IMR-90 (cell line): ENCODE data around the gene SNAP29. TPM values are rescaled to one million over a fixed set of nuclear protein-coding genes. Genes with fewer than 3 reads are reported as not detected.

Experiments used
- ATAC-seq: fragments of 200-7000 bp; cut with Tn5 transposase; 2 replicates; pipeline ENCODE4 v1.9.1; 2020; ENCODE audit warnings: low read depth, mild to moderate bottlenecking, moderate library complexity
- BruUV-seq: library from RNA; stranded (reverse); fragments of 400-500 nt; replicated peaks from 2 replicates; lab custom pipeline; 2021; lab: Mats Ljungman, UMichigan
- CTCF ChIA-PET: fragments of 300-600 bp; formaldehyde crosslinking; extraction: SDS; loops from one replicate; lab custom pipeline; 2021; ENCODE audit warnings: antibody characterized with exemption; lab: Yijun Ruan, JAX
- POLR2A ChIA-PET: fragments of 300-600 bp; sonication (Branson Sonifier 250); formaldehyde crosslinking; loops from one replicate; lab custom pipeline; 2022; ENCODE audit warnings: antibody characterized with exemption; ENCODE audit not compliant: unreplicated experiment; lab: Charles Lee
- DNase-seq: peaks from one replicate; pipeline ENCODE4 v3.0.0; 2013
- H2AFZ ChIP-seq: replicated peaks from 2 replicates; pipeline ENCODE3; 2013; ENCODE audit warnings: low read length, mild to moderate bottlenecking; ENCODE audit not compliant: poor library complexity
- H2AK5ac ChIP-seq: 2 replicates; pipeline ENCODE4 v1.6.1; 2013; ENCODE audit warnings: low read depth, low read length, inconsistent platforms
- H2AK9ac ChIP-seq: replicated peaks from 2 replicates; pipeline ENCODE3; 2013; ENCODE audit warnings: mild to moderate bottlenecking, low read depth, low read length, moderate library complexity; ENCODE audit not compliant: poor library complexity
- H2BK120ac ChIP-seq: 2 replicates; pipeline ENCODE4 v1.6.1; 2013; ENCODE audit warnings: low read depth, low read length, inconsistent platforms
- H2BK15ac ChIP-seq: 3 replicates; pipeline ENCODE4 v1.6.1; 2013; ENCODE audit warnings: low read depth, low read length, inconsistent platforms
- H2BK20ac ChIP-seq: 2 replicates; pipeline ENCODE4 v1.6.1; 2013; ENCODE audit warnings: low read depth, mild to moderate bottlenecking, inconsistent platforms, low read length, moderate library complexity
- H2BK5ac ChIP-seq: 2 replicates; pipeline ENCODE4 v1.6.1; 2013; ENCODE audit warnings: mild to moderate bottlenecking, low read depth, low read length, inconsistent platforms; ENCODE audit not compliant: poor library complexity, severe bottlenecking
- H3K14ac ChIP-seq: replicated peaks from 2 replicates; pipeline ENCODE4 v1.6.1; 2013; ENCODE audit warnings: low read depth, low read length, inconsistent platforms
- H3K18ac ChIP-seq: 2 replicates; pipeline ENCODE4 v1.6.1; 2013; ENCODE audit warnings: low read depth, low read length, control low read depth
- H3K23ac ChIP-seq: 2 replicates; pipeline ENCODE4 v1.6.1; 2013; ENCODE audit warnings: low read depth, low read length, inconsistent platforms
- H3K27ac ChIP-seq: 2 replicates; pipeline ENCODE4 v1.5.1; 2013; ENCODE audit warnings: mild to moderate bottlenecking, control low read depth, low read length; ENCODE audit not compliant: insufficient read depth
- H3K27me3 ChIP-seq: 2 replicates; pipeline ENCODE4 v1.6.1; 2013; ENCODE audit warnings: low read length; ENCODE audit not compliant: control insufficient read depth, insufficient read depth
- H3K36me3 ChIP-seq: 2 replicates; pipeline ENCODE4 v1.6.1; 2013; ENCODE audit warnings: low read length, mixed read lengths; ENCODE audit not compliant: control insufficient read depth, insufficient read depth
- H3K4ac ChIP-seq: 2 replicates; pipeline ENCODE4 v1.6.1; 2013; ENCODE audit warnings: low read depth, low read length, inconsistent platforms
- H3K4me1 ChIP-seq: 2 replicates; pipeline ENCODE4 v1.6.1; 2013; ENCODE audit warnings: low read length, mixed read lengths; ENCODE audit not compliant: control insufficient read depth, insufficient read depth
- H3K4me2 ChIP-seq: 2 replicates; pipeline ENCODE4 v1.6.1; 2013; ENCODE audit warnings: low read depth, mild to moderate bottlenecking, control low read depth, low read length, moderate library complexity
- H3K4me3 ChIP-seq: 2 replicates; pipeline ENCODE4 v1.5.1; 2013; ENCODE audit warnings: low read depth, mild to moderate bottlenecking, control low read depth, low read length, moderate library complexity; ENCODE audit not compliant: insufficient read depth
- H3K56ac ChIP-seq: 2 replicates; pipeline ENCODE4 v1.6.1; 2013; ENCODE audit warnings: low read length, inconsistent platforms; ENCODE audit not compliant: insufficient read depth; ENCODE audit errors: extremely low read depth
- H3K79me1 ChIP-seq, 2 experiments: 2 replicates each; pipeline ENCODE4 v1.6.1; 2013; ENCODE audit warnings: low read length in 2 of 2, inconsistent platforms in 1 of 2, low read depth in 1 of 2
- H3K9ac ChIP-seq: 2 replicates; pipeline ENCODE4 v1.6.1; 2013; ENCODE audit warnings: low read depth, low read length, control low read depth
- H3K9me1 ChIP-seq: 2 replicates; pipeline ENCODE4 v1.6.1; 2013; ENCODE audit warnings: low read length, inconsistent platforms; ENCODE audit not compliant: insufficient read depth
- H3K9me3 ChIP-seq: 2 replicates; pipeline ENCODE4 v1.6.1; 2013; ENCODE audit warnings: low read length; ENCODE audit not compliant: control insufficient read depth, insufficient read depth
- H4K20me1 ChIP-seq: 2 replicates; pipeline ENCODE4 v1.6.1; 2013; ENCODE audit warnings: low read length, inconsistent platforms; ENCODE audit not compliant: insufficient read depth
- H4K5ac ChIP-seq: 2 replicates; pipeline ENCODE4 v1.6.1; 2013; ENCODE audit warnings: mild to moderate bottlenecking, low read depth, low read length, control low read depth
- H4K8ac ChIP-seq, 2 experiments: 2 replicates each; pipeline ENCODE4 v1.6.1; 2013; ENCODE audit warnings: low read depth in 2 of 2, low read length in 2 of 2, control low read depth in 1 of 2, inconsistent platforms in 1 of 2
- H4K91ac ChIP-seq: 2 replicates; pipeline ENCODE4 v1.6.1; 2013; ENCODE audit warnings: low read depth, low read length, inconsistent platforms; ENCODE audit not compliant: insufficient read depth
- BHLHE40 ChIP-seq: fragments of 150-350 bp; IDR thresholded peaks from 2 replicates; pipeline ENCODE4 v1.6.1; 2016; ENCODE audit warnings: mild to moderate bottlenecking, low read depth, low read length
- CEBPB ChIP-seq: IDR thresholded peaks from 2 replicates; pipeline ENCODE4 v1.6.1; 2012; ENCODE audit warnings: low read depth, low read length, improper control_type of control experiment
- FOS ChIP-seq: fragments of 150-350 bp; IDR thresholded peaks from 2 replicates; pipeline ENCODE4 v1.6.1; 2016; ENCODE audit warnings: low read depth, low read length
- MAZ ChIP-seq: IDR thresholded peaks from 2 replicates; pipeline ENCODE4 v1.6.1; 2012; ENCODE audit warnings: low read depth, mild to moderate bottlenecking, low read length, improper control_type of control experiment, moderate library complexity, borderline replicate concordance
- NFE2L2 ChIP-seq: fragments of 150-350 bp; IDR thresholded peaks from 2 replicates; pipeline ENCODE4 v1.6.1; 2016; ENCODE audit warnings: low read depth, mild to moderate bottlenecking, low read length
- POLR2A ChIP-seq: IDR thresholded peaks from 2 replicates; pipeline ENCODE4 v1.6.1; 2012; ENCODE audit warnings: mild to moderate bottlenecking, low read depth, low read length
- RAD21 ChIP-seq: IDR thresholded peaks from 2 replicates; pipeline ENCODE4 v1.6.1; 2012; ENCODE audit warnings: low read length, improper control_type of control experiment
- RCOR1 ChIP-seq: IDR thresholded peaks from 2 replicates; pipeline ENCODE4 v1.6.1; 2012; ENCODE audit warnings: mild to moderate bottlenecking, low read length, improper control_type of control experiment; ENCODE audit not compliant: insufficient replicate concordance
- RFX5 ChIP-seq: IDR thresholded peaks from 2 replicates; pipeline ENCODE4 v1.8.0; 2012; ENCODE audit warnings: low read depth, mild to moderate bottlenecking, low read length, moderate library complexity
- SMC3 ChIP-seq: fragments of 150-350 bp; IDR thresholded peaks from 2 replicates; pipeline ENCODE4 v1.6.1; 2016; ENCODE audit warnings: low read depth, mild to moderate bottlenecking, antibody characterized with exemption, low read length, moderate library complexity
- WGBS, 2 experiments: methylation state at CpG; one replicate each; pipeline versions ENCODE4 v1.1.5 to v1.1.7; 2013; ENCODE audit warnings: missing lambda C conversion rate in 2 of 2; ENCODE audit not compliant: insufficient read length in 1 of 2; ENCODE audit errors: extremely low coverage in 2 of 2; 5-methylcytosine and 5-hydroxymethylcytosine counted together
- dilution Hi-C: fragments of 300-500 bp; cut with HindIII; formaldehyde crosslinking; loops from one replicate; pipeline ENCODE4 v1.14.3; 2018; ENCODE audit warnings: low sequenced_read_pairs; ENCODE audit not compliant: unreplicated experiment
- in situ Hi-C: fragments of 300-500 bp; cut with MboI; formaldehyde crosslinking; loops from 3 replicates; pipeline ENCODE4 v1.14.3; 2019; ENCODE audit warnings: low sequenced_read_pairs, inconsistent platforms, mixed read lengths
- intact Hi-C: fragments of 100-400 bp; cut with micrococcal nuclease; formaldehyde crosslinking; loops from 2 replicates; pipeline ENCODE4 v1.10.0; 2022
- polyA plus RNA-seq, 3 experiments: library from polyadenylated mRNA; depleted of rRNA; stranded (reverse); fragments of >200 nt; gene quantifications; 2 replicates each; pipeline ENCODE4 v1.2.3, GENCODE V29; 2012; ENCODE audit warnings: low replicate concordance in 1 of 3
- total RNA-seq: library from RNA; depleted of rRNA; stranded (reverse); fragments of >200 nt; gene quantifications from 2 replicates; pipeline ENCODE4 v1.2.3, GENCODE V29; 2012
- TF ChIP-seq, protein P1 (sequence below): conservative IDR thresholded peaks from 2 replicates; pipeline ENCODE4 v1.5.1; 2012; ENCODE audit warnings: mild to moderate bottlenecking, low read depth, low read length, improper control_type of control experiment
- TF ChIP-seq, protein P2 (sequence below): fragments of 150-350 bp; IDR thresholded peaks from 2 replicates; pipeline ENCODE4 v1.6.1; 2016; ENCODE audit warnings: low read depth, mild to moderate bottlenecking, low read length, moderate library complexity, borderline replicate concordance
- TF ChIP-seq, protein P3 (sequence below): fragments of 150-350 bp; IDR thresholded peaks from 2 replicates; pipeline ENCODE4 v1.6.1; 2017; ENCODE audit warnings: mild to moderate bottlenecking, antibody characterized with exemption, low read length, low read depth

SNAP29 gene
- total and polyA plus RNA-seq, 2 of the 4 experiments (the other 2 are of a cell fraction), result 10.6 to 29.5 TPM

DNA sequence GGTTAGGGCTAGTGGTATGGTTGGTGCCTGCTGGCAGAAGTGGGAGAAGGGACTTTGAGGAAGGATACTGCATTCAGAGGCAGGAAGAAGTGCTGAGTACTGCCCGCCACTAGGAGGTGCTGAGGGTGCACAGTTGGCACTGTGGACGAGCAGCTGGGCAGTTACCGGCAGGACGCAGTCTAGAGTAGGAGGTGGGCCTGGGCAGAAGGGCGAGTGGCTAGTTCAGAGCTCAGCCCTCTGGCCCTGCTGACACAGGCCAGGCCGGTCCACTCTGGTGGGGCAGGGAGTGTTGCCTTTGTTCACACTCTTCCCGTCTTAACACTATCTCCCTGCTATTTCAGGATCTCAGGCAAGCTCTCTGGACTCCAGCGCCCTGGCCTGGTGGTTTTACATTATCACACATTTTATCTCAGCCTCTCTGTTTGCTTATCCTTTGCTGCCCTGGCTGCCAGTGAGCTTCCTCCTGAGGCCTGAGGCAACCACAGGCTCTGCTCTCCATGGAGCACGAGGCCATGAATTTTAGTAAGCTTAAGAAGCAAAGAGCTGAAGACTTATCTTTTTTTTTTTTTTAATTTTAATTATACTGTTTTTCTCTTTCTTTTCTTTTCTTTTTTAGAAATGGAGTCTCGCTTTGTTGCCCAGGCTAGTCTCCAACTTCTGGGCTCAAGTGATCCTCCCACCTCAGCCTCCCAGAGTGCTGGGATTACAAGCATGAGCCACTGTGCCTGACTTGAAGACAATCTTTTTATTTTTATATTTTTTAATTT, 26.9 kb downstream of the SNAP29 start:
- H2AFZ ChIP-seq, result peak overlapping the region; percentile 88
- TF ChIP-seq RCOR1 (no peak), MAZ (peak; percentile 50; the same call in 1 of the 2 replicates), FOS (no peak), RFX5 (no peak), POLR2A (no peak; the same call in 1 of the 2 replicates), RAD21 (peak; percentile 96), CEBPB (no peak), NFE2L2 (no peak), BHLHE40 (no peak), SMC3 (peak; percentile 89)
- TF ChIP-seq, protein P1, sequence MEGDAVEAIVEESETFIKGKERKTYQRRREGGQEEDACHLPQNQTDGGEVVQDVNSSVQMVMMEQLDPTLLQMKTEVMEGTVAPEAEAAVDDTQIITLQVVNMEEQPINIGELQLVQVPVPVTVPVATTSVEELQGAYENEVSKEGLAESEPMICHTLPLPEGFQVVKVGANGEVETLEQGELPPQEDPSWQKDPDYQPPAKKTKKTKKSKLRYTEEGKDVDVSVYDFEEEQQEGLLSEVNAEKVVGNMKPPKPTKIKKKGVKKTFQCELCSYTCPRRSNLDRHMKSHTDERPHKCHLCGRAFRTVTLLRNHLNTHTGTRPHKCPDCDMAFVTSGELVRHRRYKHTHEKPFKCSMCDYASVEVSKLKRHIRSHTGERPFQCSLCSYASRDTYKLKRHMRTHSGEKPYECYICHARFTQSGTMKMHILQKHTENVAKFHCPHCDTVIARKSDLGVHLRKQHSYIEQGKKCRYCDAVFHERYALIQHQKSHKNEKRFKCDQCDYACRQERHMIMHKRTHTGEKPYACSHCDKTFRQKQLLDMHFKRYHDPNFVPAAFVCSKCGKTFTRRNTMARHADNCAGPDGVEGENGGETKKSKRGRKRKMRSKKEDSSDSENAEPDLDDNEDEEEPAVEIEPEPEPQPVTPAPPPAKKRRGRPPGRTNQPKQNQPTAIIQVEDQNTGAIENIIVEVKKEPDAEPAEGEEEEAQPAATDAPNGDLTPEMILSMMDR, result peak; percentile 96
- TF ChIP-seq, protein P2, sequence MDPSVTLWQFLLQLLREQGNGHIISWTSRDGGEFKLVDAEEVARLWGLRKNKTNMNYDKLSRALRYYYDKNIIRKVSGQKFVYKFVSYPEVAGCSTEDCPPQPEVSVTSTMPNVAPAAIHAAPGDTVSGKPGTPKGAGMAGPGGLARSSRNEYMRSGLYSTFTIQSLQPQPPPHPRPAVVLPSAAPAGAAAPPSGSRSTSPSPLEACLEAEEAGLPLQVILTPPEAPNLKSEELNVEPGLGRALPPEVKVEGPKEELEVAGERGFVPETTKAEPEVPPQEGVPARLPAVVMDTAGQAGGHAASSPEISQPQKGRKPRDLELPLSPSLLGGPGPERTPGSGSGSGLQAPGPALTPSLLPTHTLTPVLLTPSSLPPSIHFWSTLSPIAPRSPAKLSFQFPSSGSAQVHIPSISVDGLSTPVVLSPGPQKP, result no peak
- TF ChIP-seq, protein P3, sequence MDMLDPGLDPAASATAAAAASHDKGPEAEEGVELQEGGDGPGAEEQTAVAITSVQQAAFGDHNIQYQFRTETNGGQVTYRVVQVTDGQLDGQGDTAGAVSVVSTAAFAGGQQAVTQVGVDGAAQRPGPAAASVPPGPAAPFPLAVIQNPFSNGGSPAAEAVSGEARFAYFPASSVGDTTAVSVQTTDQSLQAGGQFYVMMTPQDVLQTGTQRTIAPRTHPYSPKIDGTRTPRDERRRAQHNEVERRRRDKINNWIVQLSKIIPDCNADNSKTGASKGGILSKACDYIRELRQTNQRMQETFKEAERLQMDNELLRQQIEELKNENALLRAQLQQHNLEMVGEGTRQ, result no peak

More for the DNA sequence above, 26.9 kb downstream of the SNAP29 start:
- ATAC-seq, result peak; percentile 99
- H3K18ac ChIP-seq, result no peak overlapping the region
- peak overlapping the region; percentile 41; the same call in 1 of the 2 replicates for H4K91ac ChIP-seq
- H2BK120ac ChIP-seq, result peak overlapping the region; percentile 2; the same call in 1 of the 2 replicates
- no peak overlapping the region for H2BK15ac ChIP-seq
- peak; percentile 82 for DNase-seq
- in situ Hi-C loops, result no loop called here
- H3K14ac ChIP-seq, result peak overlapping the region; percentile 16; the same call in 1 of the 2 replicates
- no TSS peak for BruUV-seq
- H2BK20ac ChIP-seq, result no peak overlapping the region
- peak overlapping the region in 1 of 2 experiments; percentile 45; a peak in 1 of 4 replicates for H4K8ac ChIP-seq
- H2AK9ac ChIP-seq, result peak overlapping the region; percentile 74
- ChIA-PET POLR2A (no interaction called here), CTCF (interaction anchor here (0.6 to 2.1 kb wide), 16 partner anchors 9 to 224 kb away, joined by 3 to 14 read pairs (median 5); partner anchors contain the start of genes CRKL and THAP7)
- H3K27ac ChIP-seq, result peak overlapping the region; percentile 41
- no peaks in the 10 kb centered on the region for H3K9me3 ChIP-seq
- no peak overlapping the region for H3K4me3 ChIP-seq
- H4K20me1 ChIP-seq, result peaks cover 8% of the 10 kb centered on the region
- no peak overlapping the region for H4K5ac ChIP-seq
- H3K9me1 ChIP-seq, result no peaks in the 10 kb centered on the region
- peak overlapping the region; percentile 41; the same call in 1 of the 2 replicates for H2AK5ac ChIP-seq
- no peaks in the 10 kb centered on the region for H3K79me1 ChIP-seq
- H3K36me3 ChIP-seq, result peaks cover 36% of the 10 kb centered on the region
- no peaks in the 10 kb centered on the region for H3K27me3 ChIP-seq
- H3K23ac ChIP-seq, result no peak overlapping the region
- H3K9ac ChIP-seq, result peak overlapping the region; percentile 10; the same call in 1 of the 2 replicates
- peak overlapping the region; percentile 1 for H2BK5ac ChIP-seq
- intact Hi-C loops, result loop anchor here (1.0 to 10.0 kb wide), 4 partner anchors 31 to 97 kb away; partner anchors contain the start of genes CRKL and LZTR1
- dilution Hi-C loops, result no loop called here
- 20% methylated on average over 2 of the region's 10 CpGs; no CpG with 5 or more reads in 1 of the 2 experiments for WGBS, 2 experiments
- peak overlapping the region; percentile 29; the same call in 1 of the 2 replicates for H3K4ac ChIP-seq
- H3K4me2 ChIP-seq, result no peak overlapping the region
- peaks cover 5% of the 10 kb centered on the region for H3K4me1 ChIP-seq
- H3K56ac ChIP-seq, result no peak overlapping the region
